Body of pancreas (tissue), 4 donors: ENCODE data around the gene KLHL22.

Experiments
- POLR2A ChIP-seq, 3 donors: fragments of 450-650 bp; IDR thresholded peaks; one replicate each; pipeline ENCODE4 v1.6.1; 2016; ENCODE audit warnings: antibody characterized with exemption in 3 of 3, mild to moderate bottlenecking in 2 of 3
- TF ChIP-seq, protein P1 (sequence below), 7 experiments: fragments of 450-650 bp in 4 of 7; fragments of 200-600 bp in 3 of 7; sonication (generic) in 3 of 7; IDR thresholded peaks; one replicate each; pipeline ENCODE4 v1.5.1; 2016 to 2019; ENCODE audit warnings: antibody characterized with exemption in 7 of 7

- TF ChIP-seq POLR2A (IDR thresholded peaks at IDR 0.05), result no peak
- TF ChIP-seq, protein P1, sequence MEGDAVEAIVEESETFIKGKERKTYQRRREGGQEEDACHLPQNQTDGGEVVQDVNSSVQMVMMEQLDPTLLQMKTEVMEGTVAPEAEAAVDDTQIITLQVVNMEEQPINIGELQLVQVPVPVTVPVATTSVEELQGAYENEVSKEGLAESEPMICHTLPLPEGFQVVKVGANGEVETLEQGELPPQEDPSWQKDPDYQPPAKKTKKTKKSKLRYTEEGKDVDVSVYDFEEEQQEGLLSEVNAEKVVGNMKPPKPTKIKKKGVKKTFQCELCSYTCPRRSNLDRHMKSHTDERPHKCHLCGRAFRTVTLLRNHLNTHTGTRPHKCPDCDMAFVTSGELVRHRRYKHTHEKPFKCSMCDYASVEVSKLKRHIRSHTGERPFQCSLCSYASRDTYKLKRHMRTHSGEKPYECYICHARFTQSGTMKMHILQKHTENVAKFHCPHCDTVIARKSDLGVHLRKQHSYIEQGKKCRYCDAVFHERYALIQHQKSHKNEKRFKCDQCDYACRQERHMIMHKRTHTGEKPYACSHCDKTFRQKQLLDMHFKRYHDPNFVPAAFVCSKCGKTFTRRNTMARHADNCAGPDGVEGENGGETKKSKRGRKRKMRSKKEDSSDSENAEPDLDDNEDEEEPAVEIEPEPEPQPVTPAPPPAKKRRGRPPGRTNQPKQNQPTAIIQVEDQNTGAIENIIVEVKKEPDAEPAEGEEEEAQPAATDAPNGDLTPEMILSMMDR (IDR thresholded peaks at IDR 0.05), result no peak
Measured at GRCh38 chr22:20424568-20424931, 71.0 kb downstream of the KLHL22 start.
